CD14-positive monocyte (primary cell): ENCODE measurements around the gene ANO2. TPM values are rescaled to one million over a fixed set of nuclear protein-coding genes. Genes with fewer than 3 reads are reported as not detected.

Experiments used
- DNase-seq, 3 donors: peaks; one replicate each; pipeline ENCODE4 v3.0.0-alpha.2; 2011 to 2022
- H2AFZ ChIP-seq: 2 replicates; pipeline ENCODE4 v1.6.0; 2012; ENCODE audit warnings: mild to moderate bottlenecking, low read depth, low read length, inconsistent platforms; ENCODE audit not compliant: insufficient read depth, poor library complexity, severe bottlenecking
- H3K27ac ChIP-seq, 2 donors: 1 replicate in 1 of 2; 2 replicates in 1 of 2; pipeline ENCODE4 v1.5.1; 2012 to 2013; ENCODE audit warnings: low read length in 2 of 2, control low read depth in 1 of 2, inconsistent platforms in 1 of 2, low read depth in 1 of 2, mild to moderate bottlenecking in 1 of 2
- H3K27me3 ChIP-seq, 2 donors: one replicate each; pipeline versions ENCODE4 v1.6.0 to v1.6.1; 2011 to 2013; ENCODE audit warnings: low read length in 2 of 2; ENCODE audit not compliant: control insufficient read depth in 2 of 2, insufficient read depth in 2 of 2
- H3K36me3 ChIP-seq, 2 donors: replicated peaks in 1 of 2; 1 replicate in 1 of 2; 2 replicates in 1 of 2; pipeline versions ENCODE4 v1.5.1 to v1.6.1; 2012 to 2013; ENCODE audit warnings: low read length in 2 of 2, control low read depth in 1 of 2, inconsistent platforms in 1 of 2, mild to moderate bottlenecking in 1 of 2; ENCODE audit not compliant: insufficient read depth in 2 of 2, control insufficient read depth in 1 of 2
- H3K4me1 ChIP-seq, 2 donors: 1 replicate in 1 of 2; 2 replicates in 1 of 2; pipeline versions ENCODE4 v1.5.1 to v1.6.1; 2012 to 2013; ENCODE audit warnings: low read length in 2 of 2, control low read depth in 1 of 2, inconsistent platforms in 1 of 2, mild to moderate bottlenecking in 1 of 2, moderate library complexity in 1 of 2; ENCODE audit not compliant: insufficient read depth in 2 of 2, control insufficient read depth in 1 of 2
- H3K4me2 ChIP-seq: replicated peaks from 2 replicates; pipeline ENCODE3; 2012; ENCODE audit warnings: low read length, moderate library complexity, mild to moderate bottlenecking; ENCODE audit not compliant: poor library complexity, severe bottlenecking; ENCODE audit errors: extremely low read depth
- H3K4me3 ChIP-seq, 3 experiments: fragments of 200-600 bp in 1 of 3; sonication (generic) in 1 of 3; replicated peaks in 1 of 3; 1 replicate in 2 of 3; 2 replicates in 1 of 3; pipeline ENCODE4 v1.5.1; 2011 to 2013; ENCODE audit warnings: low read length in 3 of 3, mild to moderate bottlenecking in 3 of 3, control low read depth in 2 of 3, low read depth in 2 of 3, inconsistent platforms in 1 of 3, moderate library complexity in 1 of 3
- H3K79me2 ChIP-seq: 2 replicates; pipeline ENCODE4 v1.6.0; 2012; ENCODE audit warnings: mild to moderate bottlenecking, control low read depth, inconsistent platforms, low read length, moderate library complexity; ENCODE audit not compliant: insufficient read depth
- H3K9ac ChIP-seq: 2 replicates; pipeline ENCODE4 v1.6.0; 2017; ENCODE audit warnings: low read length, mild to moderate bottlenecking; ENCODE audit not compliant: insufficient read depth, poor library complexity, severe bottlenecking
- H3K9me3 ChIP-seq, 2 donors: replicated peaks in 1 of 2; 1 replicate in 1 of 2; 2 replicates in 1 of 2; pipeline versions ENCODE4 v1.5.1 to v1.6.1; 2012 to 2013; ENCODE audit warnings: low read length in 2 of 2, control low read depth in 1 of 2; ENCODE audit not compliant: control insufficient read depth in 1 of 2, insufficient read depth in 1 of 2
- H4K20me1 ChIP-seq: 2 replicates; pipeline ENCODE4 v1.6.0; 2012; ENCODE audit warnings: mild to moderate bottlenecking, low read length, control low read depth, moderate library complexity; ENCODE audit not compliant: insufficient read depth
- H3K27ac Mint-ChIP-seq, 7 donors: one replicate each; pipeline ENCODE4 v1.8.0; 2020; ENCODE audit warnings: mild to moderate bottlenecking in 7 of 7, mixed read lengths in 7 of 7, moderate library complexity in 6 of 7, inconsistent platforms in 2 of 7
- H3K27me3 Mint-ChIP-seq, 3 donors: one replicate each; pipeline ENCODE4 v1.8.0; 2021 to 2022; ENCODE audit warnings: low read depth in 3 of 3, mild to moderate bottlenecking in 3 of 3, mixed read lengths in 3 of 3, moderate library complexity in 3 of 3, inconsistent platforms in 1 of 3
- H3K36me3 Mint-ChIP-seq, 2 donors: one replicate each; pipeline ENCODE4 v1.8.0; 2020; ENCODE audit warnings: mixed read lengths in 2 of 2, inconsistent platforms in 1 of 2, mild to moderate bottlenecking in 1 of 2
- H3K4me1 Mint-ChIP-seq: one replicate; pipeline ENCODE4 v1.8.0; 2020; ENCODE audit warnings: mild to moderate bottlenecking, mixed read lengths
- H3K4me3 Mint-ChIP-seq, 2 donors: one replicate each; pipeline ENCODE4 v1.8.0; 2020; ENCODE audit warnings: mild to moderate bottlenecking in 2 of 2, mixed read lengths in 2 of 2, moderate library complexity in 1 of 2
- H3K9me3 Mint-ChIP-seq, 7 donors: one replicate each; pipeline ENCODE4 v1.8.0; 2020 to 2022; ENCODE audit warnings: mixed read lengths in 7 of 7, mild to moderate bottlenecking in 6 of 7, moderate library complexity in 6 of 7, inconsistent platforms in 2 of 7
- CTCF ChIP-seq: fragments of 200-600 bp; IDR thresholded peaks from one replicate; pipeline ENCODE4 v1.8.0; 2022; ENCODE audit warnings: antibody characterized with exemption, mild to moderate bottlenecking
- WGBS: methylation state at CpG from one replicate; pipeline ENCODE4 v1.1.5; 2013; ENCODE audit warnings: missing lambda C conversion rate; ENCODE audit not compliant: insufficient coverage; 5-methylcytosine and 5-hydroxymethylcytosine counted together
- intact Hi-C, 2 donors: fragments of 100-400 bp; cut with micrococcal nuclease; formaldehyde crosslinking; loops; one replicate each; pipeline versions ENCODE4 v1.15.0 to v1.15.1; 2023
- polyA plus RNA-seq, 3 donors: library from polyadenylated mRNA; depleted of rRNA in 1 of 3; unstranded in 2 of 3; stranded (reverse) in 1 of 3; fragments of 300-500 nt in 2 of 3; fragments of >200 nt in 1 of 3; fragmentation: Illumina TruSeq in 2 of 3; gene quantifications; 1 replicate in 2 of 3; 2 replicates in 1 of 3; pipeline ENCODE4 v1.2.3, GENCODE V29; 2012 to 2021

Gene ANO2
- polyA plus RNA-seq, 3 donors: not detected

- Histone ChIP-seq H4K20me1 (no peaks in the 10 kb centered on the region), H3K4me1 (no peaks in the 10 kb centered on the region), H3K4me2 (no peak overlapping the region), H3K9me3 (no peaks in the 10 kb centered on the region), H3K9ac (no peak overlapping the region), H3K4me3 (no peak overlapping the region), H3K79me2 (no peaks in the 10 kb centered on the region), H3K27me3 (no peaks in the 10 kb centered on the region), H2AFZ (no peak overlapping the region), H3K36me3 (no peaks in the 10 kb centered on the region), H3K27ac (no peak overlapping the region)
- peaks cover 0 to 2% (median 0%) of the 10 kb centered on the region in 7 donors for H3K9me3 Mint-ChIP-seq
- DNase-seq: no peak
- TF ChIP-seq CTCF: no peak
- H3K4me3 Mint-ChIP-seq: no peak overlapping the region
- H3K27me3 Mint-ChIP-seq: peaks cover 0 to 5% (median 2%) of the 10 kb centered on the region in 3 donors
- no peak overlapping the region for H3K27ac Mint-ChIP-seq
- H3K36me3 Mint-ChIP-seq: no peaks in the 10 kb centered on the region
- intact Hi-C loops: no loop called here
- WGBS: 91% methylated on average over 7 of the region's 9 CpGs
- no peaks in the 10 kb centered on the region for H3K4me1 Mint-ChIP-seq
These were observed 239.3 kb downstream of the ANO2 start for GRCh38 chr12:5705791-5706190.

GRCh38 chr12:5694759-5695409 is 250.2 kb downstream of the ANO2 start:
- H3K27me3 ChIP-seq: no peaks in the 10 kb centered on the region
- Mint-ChIP-seq H3K9me3 (peaks cover 0 to 20% (median 13%) of the 10 kb centered on the region in 7 donors), H3K4me1 (no peaks in the 10 kb centered on the region), H3K27ac (no peak overlapping the region), H3K4me3 (no peak overlapping the region), H3K36me3 (no peaks in the 10 kb centered on the region), H3K27me3 (peaks cover 1 to 7% (median 5%) of the 10 kb centered on the region in 3 donors)
- H3K79me2 ChIP-seq: no peaks in the 10 kb centered on the region
- H2AFZ ChIP-seq: no peak overlapping the region
- no peak overlapping the region for H3K9ac ChIP-seq
- no peak for TF ChIP-seq CTCF
- no peaks in the 10 kb centered on the region for H3K36me3 ChIP-seq
- H3K27ac ChIP-seq: no peak overlapping the region
- WGBS: 83% methylated on average over 2 of the region's 6 CpGs
- H4K20me1 ChIP-seq: no peaks in the 10 kb centered on the region
- no peak overlapping the region for H3K4me3 ChIP-seq
- H3K4me2 ChIP-seq: no peak overlapping the region
- no peak for DNase-seq
- intact Hi-C loops: no loop called here
- no peaks in the 10 kb centered on the region for H3K4me1 ChIP-seq
- H3K9me3 ChIP-seq: no peaks in the 10 kb centered on the region
